Measurements from ENCODE around the gene PCTP.

Gene PCTP

GRCh38 chr17:55785181-55785580 is 34.3 kb downstream of the PCTP start:
- DNase-seq (ENCODE audit: low read depth in 2 of 2, low spot score in 1 of 2): no peak

DNA sequence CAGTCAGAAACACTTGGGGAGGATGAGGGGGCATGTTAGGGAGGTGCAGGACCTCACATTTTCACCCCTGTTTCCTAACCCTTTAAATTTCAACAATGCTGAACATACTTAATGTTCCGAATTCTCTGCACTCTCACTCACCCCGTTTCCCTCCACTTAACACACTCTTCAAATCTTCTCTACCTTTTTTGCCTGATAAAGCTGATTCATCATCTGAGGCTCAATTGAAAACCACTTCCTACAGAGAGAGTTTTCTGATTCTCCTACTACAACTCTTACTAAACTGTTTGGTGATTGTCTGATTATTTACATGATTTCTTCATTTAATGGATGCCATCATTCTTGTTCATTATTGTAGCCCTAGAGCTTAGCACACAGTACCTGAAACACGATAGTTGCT is 42.4 kb downstream of the PCTP start:
- DNase-seq (ENCODE audit: low read depth in 2 of 2, low spot score in 1 of 2): no peak

DNA sequence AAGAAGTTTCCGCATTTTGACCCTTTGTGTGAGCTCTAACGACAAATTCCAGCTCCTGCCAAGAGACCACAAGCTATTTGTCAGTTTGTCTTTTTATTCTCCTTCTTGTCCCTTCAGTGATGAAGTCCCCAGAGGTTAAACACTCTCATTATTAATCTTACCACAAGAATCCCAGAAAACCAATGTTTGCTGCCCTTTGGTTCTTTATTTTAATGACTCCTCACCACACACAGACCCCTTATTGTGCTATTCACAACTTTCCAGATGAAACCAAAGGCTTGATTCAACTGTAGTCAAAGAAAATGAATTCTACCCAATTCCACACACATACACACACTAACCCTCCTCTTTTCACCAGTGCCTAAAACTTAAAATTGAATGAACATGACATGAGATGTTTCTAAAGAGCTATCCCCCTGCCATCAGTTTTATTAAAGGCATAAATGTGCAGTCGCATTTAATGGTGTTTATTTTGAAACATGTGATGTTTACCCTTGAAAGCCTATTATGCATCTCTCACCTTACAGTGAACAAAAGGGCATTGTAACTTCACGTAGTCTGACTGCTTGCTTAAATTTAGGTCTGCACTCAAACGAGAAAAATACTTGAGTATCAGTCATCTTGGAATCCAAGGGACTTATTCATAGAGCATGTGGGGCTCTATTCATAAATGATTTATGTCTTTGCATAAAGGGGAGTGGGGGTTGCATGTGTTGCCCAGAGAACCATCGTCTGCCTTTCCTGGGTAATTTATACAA is 44.1 kb downstream of the PCTP start:
- no peak for DNase-seq (ENCODE audit: low read depth in 2 of 2, low spot score in 1 of 2)

DNA sequence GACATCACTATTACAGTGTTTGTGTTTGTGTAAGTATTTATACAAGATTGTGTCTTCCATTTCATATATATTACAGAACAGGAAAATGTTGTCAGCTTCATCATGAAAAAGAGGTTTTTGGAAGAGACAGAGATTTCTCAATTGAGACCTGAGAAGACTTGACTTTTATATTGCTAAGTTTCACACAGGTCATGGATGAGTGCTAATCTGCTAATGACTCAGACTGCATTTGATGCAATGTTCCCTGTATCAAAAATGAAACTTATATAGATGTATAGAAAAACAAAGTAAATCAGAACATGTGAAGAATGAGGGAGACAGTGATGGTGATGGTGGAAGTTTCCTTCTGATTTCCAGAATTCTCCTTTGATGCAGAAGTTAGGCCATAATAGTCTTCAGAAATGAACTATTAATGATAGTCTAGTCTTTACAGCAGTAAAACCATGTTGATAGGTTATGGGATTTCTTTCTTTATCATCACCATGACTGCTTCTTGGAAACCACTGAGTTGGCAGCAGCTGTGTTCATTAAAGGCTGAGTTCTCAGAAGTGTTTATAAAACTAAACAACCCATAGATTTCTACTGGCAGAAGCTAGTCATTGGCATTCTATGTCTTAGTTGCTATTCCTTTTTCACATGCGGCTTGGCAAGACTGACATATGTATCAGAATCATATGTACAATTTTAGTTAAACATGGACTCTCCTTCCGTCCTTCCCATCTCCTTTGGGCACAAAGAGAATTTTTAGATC is 56.1 kb downstream of the PCTP start:
- no peak for DNase-seq (ENCODE audit: low read depth in 2 of 2, low spot score in 1 of 2)

DNA sequence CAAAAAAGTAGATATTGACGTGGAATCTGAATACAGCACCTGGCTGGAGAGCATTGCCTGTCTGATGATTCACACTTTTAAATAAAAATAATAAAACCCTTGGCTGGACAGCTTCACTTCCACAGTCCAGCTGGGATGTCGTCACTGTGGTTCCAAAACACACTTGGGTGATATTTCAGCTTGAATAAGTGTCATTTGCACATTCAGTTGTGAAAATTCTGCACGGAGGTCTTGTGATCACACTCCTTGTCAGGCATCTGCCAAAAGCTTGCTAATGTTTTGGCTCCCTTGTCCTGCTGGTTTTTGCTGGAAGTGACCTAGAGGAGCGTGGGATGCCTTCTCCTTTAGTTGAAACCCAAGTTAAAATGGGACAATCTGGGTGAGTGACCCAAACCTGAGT is 60.7 kb downstream of the PCTP start:
- no peak for DNase-seq (ENCODE audit: low read depth in 2 of 2, low spot score in 1 of 2)

DNA sequence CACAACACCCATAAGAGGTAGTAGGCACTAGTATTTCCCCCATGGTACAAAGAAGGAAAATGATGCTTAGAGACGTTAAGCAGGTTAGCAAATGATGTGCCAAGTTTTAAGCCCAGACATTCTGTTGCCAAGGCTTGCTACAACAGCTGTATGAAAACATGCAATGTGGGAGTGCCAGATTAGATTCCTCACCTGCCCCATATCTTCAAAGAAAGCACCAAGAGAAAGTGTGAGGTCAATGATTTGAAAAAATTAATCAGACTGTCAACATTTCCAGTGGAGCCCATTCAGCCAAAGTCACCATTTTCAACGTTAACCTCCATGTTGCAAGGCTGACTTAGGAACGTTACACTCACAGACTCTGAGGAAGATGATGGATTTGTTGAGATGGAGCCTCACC is 61.5 kb downstream of the PCTP start:
- no peak for DNase-seq (ENCODE audit: low read depth in 2 of 2, low spot score in 1 of 2)

GRCh38 chr17:55813944-55814343 is 63.1 kb downstream of the PCTP start:
- no peak for DNase-seq (ENCODE audit: low read depth in 2 of 2, low spot score in 1 of 2)

DNA sequence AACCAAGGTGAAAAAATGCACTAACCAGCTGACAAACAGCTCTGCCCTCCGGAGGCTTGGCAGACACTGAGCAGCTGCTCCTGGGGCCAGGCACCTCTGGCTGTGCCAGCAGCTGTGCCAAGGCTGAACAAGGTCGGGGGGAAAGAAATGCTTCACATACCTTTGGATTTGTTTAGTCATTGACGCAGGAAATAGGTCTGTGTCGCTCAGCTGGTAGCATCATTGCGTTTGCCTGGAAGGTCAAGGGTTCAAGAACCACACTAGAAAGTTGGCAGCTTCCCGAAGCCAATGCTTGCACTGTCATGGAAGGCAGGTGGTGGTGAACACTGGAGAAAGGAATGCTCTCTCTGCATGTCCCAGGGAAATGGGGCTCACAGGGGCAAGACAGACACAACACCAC is 63.5 kb downstream of the PCTP start:
- DNase-seq (ENCODE audit: low read depth in 2 of 2, low spot score in 1 of 2): no peak

GRCh38 chr17:55816532-55817396 is 65.9 kb downstream of the PCTP start:
- DNase-seq (ENCODE audit: low read depth in 2 of 2, low spot score in 1 of 2): no peak

GRCh38 chr17:55817397-55817709 is 66.5 kb downstream of the PCTP start:
- no peak for DNase-seq (ENCODE audit: low read depth in 2 of 2, low spot score in 1 of 2)

DNA sequence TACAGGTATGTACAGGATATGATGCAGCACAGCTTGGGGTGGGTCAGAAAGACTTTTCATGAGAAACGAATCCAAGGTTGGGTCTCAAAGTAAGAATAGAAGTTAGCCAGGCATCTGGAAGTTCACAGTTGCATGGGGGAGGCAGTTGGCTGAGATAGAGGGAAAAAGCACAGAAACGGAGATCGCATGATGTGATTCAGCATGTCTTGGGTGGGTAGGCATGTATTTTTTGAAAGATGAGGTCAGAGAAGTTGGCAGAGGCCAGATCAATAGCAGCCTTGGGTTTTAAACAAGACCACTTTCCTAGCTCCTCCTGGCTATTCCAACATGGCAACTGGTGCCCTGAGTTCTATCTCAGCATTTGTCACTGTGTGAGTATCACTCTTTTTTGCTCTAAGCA is 67.2 kb downstream of the PCTP start:
- no peak for DNase-seq (ENCODE audit: low read depth in 2 of 2, low spot score in 1 of 2)

- DNase-seq (ENCODE audit: low read depth in 2 of 2, low spot score in 1 of 2): no peak
Observed at GRCh38 chr17:55818451-55819375, 67.9 kb downstream of the PCTP start.

DNA sequence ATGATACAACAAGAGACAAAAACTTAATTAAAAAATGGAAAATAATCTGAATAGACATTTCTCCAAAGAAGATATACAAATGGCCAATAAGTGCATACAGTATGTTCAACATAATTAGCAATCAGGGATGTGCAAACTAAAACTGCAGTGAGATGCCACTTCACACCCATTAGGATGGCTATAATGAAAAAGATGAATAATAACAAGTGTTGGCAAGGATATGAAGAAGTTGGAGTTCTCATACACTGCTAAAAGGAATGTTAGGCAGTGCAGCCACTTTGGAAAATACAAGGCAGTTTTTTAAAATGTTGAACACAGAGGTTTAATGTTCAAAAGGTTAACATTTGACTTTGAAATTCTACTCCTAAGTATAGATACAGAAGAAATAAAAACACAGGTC is 69.8 kb downstream of the PCTP start:
- DNase-seq (ENCODE audit: low read depth in 2 of 2, low spot score in 1 of 2): no peak

GRCh38 chr17:55822028-55822427 is 71.2 kb downstream of the PCTP start:
- DNase-seq (ENCODE audit: low read depth in 2 of 2, low spot score in 1 of 2): no peak

- no peak for DNase-seq (ENCODE audit: low read depth in 2 of 2, low spot score in 1 of 2)
Observed at GRCh38 chr17:55825213-55825612, 74.4 kb downstream of the PCTP start.
